ENCODE measurements around the gene ANKRD33B.
"Not testable (repeated sequence)": the region's sequence is repeated elsewhere in the genome, so short reads cannot be mapped to it uniquely, and the experiment has no call there.

Gene ANKRD33B

GRCh38 chr5:10624206-10624605, 60.3 kb downstream of the ANKRD33B start:
- Histone ChIP-seq H3K36me3 (ENCODE audit: control insufficient read depth, insufficient read depth, low read length) (no peaks in the 10 kb centered on the region), H3K27me3 (replicated peaks; ENCODE audit: control insufficient read depth, insufficient read depth, low read length, poor library complexity, severe bottlenecking) (no peaks in the 10 kb centered on the region), H3K4me3 (ENCODE audit: insufficient read depth, low read depth, low read length, poor library complexity, severe bottlenecking) (no peak overlapping the region), H3K4me1 (ENCODE audit: control insufficient read depth, insufficient read depth, low read length, poor library complexity, severe bottlenecking) (no peaks in the 10 kb centered on the region), H3K9me3 (ENCODE audit: control insufficient read depth, low read length) (no peaks in the 10 kb centered on the region), H3K27ac (ENCODE audit: insufficient read depth, low read length, poor library complexity, severe bottlenecking) (no peak overlapping the region)
- no peak for DNase-seq

- no peak for DNase-seq
- Histone ChIP-seq H3K36me3 (ENCODE audit: control insufficient read depth, insufficient read depth, low read length) (no peaks in the 10 kb centered on the region), H3K27me3 (replicated peaks; ENCODE audit: control insufficient read depth, insufficient read depth, low read length, poor library complexity, severe bottlenecking) (no peaks in the 10 kb centered on the region), H3K4me3 (ENCODE audit: insufficient read depth, low read depth, low read length, poor library complexity, severe bottlenecking) (no peak overlapping the region), H3K4me1 (ENCODE audit: control insufficient read depth, insufficient read depth, low read length, poor library complexity, severe bottlenecking) (no peaks in the 10 kb centered on the region), H3K27ac (ENCODE audit: insufficient read depth, low read length, poor library complexity, severe bottlenecking) (no peak overlapping the region), H3K9me3 (ENCODE audit: control insufficient read depth, low read length) (no peaks in the 10 kb centered on the region)
These were observed 60.8 kb downstream of the ANKRD33B start for GRCh38 chr5:10624679-10625078.

- H3K4me1 ChIP-seq (ENCODE audit: control insufficient read depth, insufficient read depth, low read length, poor library complexity, severe bottlenecking) = no peaks in the 10 kb centered on the region
- no peak overlapping the region for H3K27ac ChIP-seq (ENCODE audit: insufficient read depth, low read length, poor library complexity, severe bottlenecking)
- H3K36me3 ChIP-seq (ENCODE audit: control insufficient read depth, insufficient read depth, low read length) = no peaks in the 10 kb centered on the region
- DNase-seq = no peak
- H3K27me3 ChIP-seq (replicated peaks; ENCODE audit: control insufficient read depth, insufficient read depth, low read length, poor library complexity, severe bottlenecking) = no peaks in the 10 kb centered on the region
- H3K9me3 ChIP-seq (ENCODE audit: control insufficient read depth, low read length) = no peaks in the 10 kb centered on the region
- no peak overlapping the region for H3K4me3 ChIP-seq (ENCODE audit: insufficient read depth, low read depth, low read length, poor library complexity, severe bottlenecking)
These were observed 62.0 kb downstream of the ANKRD33B start for GRCh38 chr5:10625700-10626472.

GRCh38 chr5:10626473-10627013, 62.7 kb downstream of the ANKRD33B start:
- DNase-seq = no peak
- Histone ChIP-seq H3K27ac (ENCODE audit: insufficient read depth, low read length, poor library complexity, severe bottlenecking) (no peak overlapping the region), H3K27me3 (replicated peaks; ENCODE audit: control insufficient read depth, insufficient read depth, low read length, poor library complexity, severe bottlenecking) (no peaks in the 10 kb centered on the region), H3K4me3 (ENCODE audit: insufficient read depth, low read depth, low read length, poor library complexity, severe bottlenecking) (no peak overlapping the region), H3K9me3 (ENCODE audit: control insufficient read depth, low read length) (no peaks in the 10 kb centered on the region), H3K36me3 (ENCODE audit: control insufficient read depth, insufficient read depth, low read length) (no peaks in the 10 kb centered on the region), H3K4me1 (ENCODE audit: control insufficient read depth, insufficient read depth, low read length, poor library complexity, severe bottlenecking) (no peaks in the 10 kb centered on the region)

GRCh38 chr5:10627160-10627701, 63.4 kb downstream of the ANKRD33B start:
- no peaks in the 10 kb centered on the region for H3K36me3 ChIP-seq (ENCODE audit: control insufficient read depth, insufficient read depth, low read length)
- DNase-seq = no peak
- no peaks in the 10 kb centered on the region for H3K9me3 ChIP-seq (ENCODE audit: control insufficient read depth, low read length)
- H3K4me3 ChIP-seq (ENCODE audit: insufficient read depth, low read depth, low read length, poor library complexity, severe bottlenecking) = peak overlapping the region; percentile 37
- H3K4me1 ChIP-seq (ENCODE audit: control insufficient read depth, insufficient read depth, low read length, poor library complexity, severe bottlenecking) = peaks cover 4% of the 10 kb centered on the region
- no peaks in the 10 kb centered on the region for H3K27me3 ChIP-seq (replicated peaks; ENCODE audit: control insufficient read depth, insufficient read depth, low read length, poor library complexity, severe bottlenecking)
- no peak overlapping the region for H3K27ac ChIP-seq (ENCODE audit: insufficient read depth, low read length, poor library complexity, severe bottlenecking)

- no peaks in the 10 kb centered on the region for H3K9me3 ChIP-seq (ENCODE audit: control insufficient read depth, low read length)
- no peak overlapping the region for H3K4me3 ChIP-seq (ENCODE audit: insufficient read depth, low read depth, low read length, poor library complexity, severe bottlenecking)
- no peak overlapping the region for H3K27ac ChIP-seq (ENCODE audit: insufficient read depth, low read length, poor library complexity, severe bottlenecking)
- H3K4me1 ChIP-seq (ENCODE audit: control insufficient read depth, insufficient read depth, low read length, poor library complexity, severe bottlenecking) = peaks cover 12% of the 10 kb centered on the region
- H3K36me3 ChIP-seq (ENCODE audit: control insufficient read depth, insufficient read depth, low read length) = no peaks in the 10 kb centered on the region
- no peaks in the 10 kb centered on the region for H3K27me3 ChIP-seq (replicated peaks; ENCODE audit: control insufficient read depth, insufficient read depth, low read length, poor library complexity, severe bottlenecking)
- no peak for DNase-seq
These were observed 64.7 kb downstream of the ANKRD33B start for GRCh38 chr5:10628601-10629000.

- no peak overlapping the region for H3K27ac ChIP-seq (ENCODE audit: insufficient read depth, low read length, poor library complexity, severe bottlenecking)
These were observed 65.8 kb downstream of the ANKRD33B start for GRCh38 chr5:10629682-10630081.

GRCh38 chr5:10630126-10630525, 66.3 kb downstream of the ANKRD33B start:
- H3K4me3 ChIP-seq (ENCODE audit: insufficient read depth, low read depth, low read length, poor library complexity, severe bottlenecking) = no peak overlapping the region
- H3K36me3 ChIP-seq (ENCODE audit: control insufficient read depth, insufficient read depth, low read length) = no peaks in the 10 kb centered on the region
- no peak overlapping the region for H3K27ac ChIP-seq (ENCODE audit: insufficient read depth, low read length, poor library complexity, severe bottlenecking)
- H3K27me3 ChIP-seq (replicated peaks; ENCODE audit: control insufficient read depth, insufficient read depth, low read length, poor library complexity, severe bottlenecking) = no peaks in the 10 kb centered on the region
- H3K9me3 ChIP-seq (ENCODE audit: control insufficient read depth, low read length) = no peaks in the 10 kb centered on the region
- DNase-seq = no peak
- H3K4me1 ChIP-seq (ENCODE audit: control insufficient read depth, insufficient read depth, low read length, poor library complexity, severe bottlenecking) = peaks cover 21% of the 10 kb centered on the region

More at GRCh38 chr5:10629682-10630081, 65.8 kb downstream of the ANKRD33B start:
- H3K4me3 ChIP-seq (ENCODE audit: insufficient read depth, low read depth, low read length, poor library complexity, severe bottlenecking) = no peak overlapping the region
- H3K9me3 ChIP-seq (ENCODE audit: control insufficient read depth, low read length) = no peaks in the 10 kb centered on the region
- no peaks in the 10 kb centered on the region for H3K36me3 ChIP-seq (ENCODE audit: control insufficient read depth, insufficient read depth, low read length)
- H3K27me3 ChIP-seq (replicated peaks; ENCODE audit: control insufficient read depth, insufficient read depth, low read length, poor library complexity, severe bottlenecking) = no peaks in the 10 kb centered on the region
- DNase-seq = no peak
- peaks cover 19% of the 10 kb centered on the region for H3K4me1 ChIP-seq (ENCODE audit: control insufficient read depth, insufficient read depth, low read length, poor library complexity, severe bottlenecking)

GRCh38 chr5:10630744-10631143, 66.9 kb downstream of the ANKRD33B start:
- not testable (repeated sequence) for H3K27ac ChIP-seq (ENCODE audit: insufficient read depth, low read length, poor library complexity, severe bottlenecking); H3K27me3 ChIP-seq (replicated peaks; ENCODE audit: control insufficient read depth, insufficient read depth, low read length, poor library complexity, severe bottlenecking); H3K4me3 ChIP-seq (ENCODE audit: insufficient read depth, low read depth, low read length, poor library complexity, severe bottlenecking); H3K36me3 ChIP-seq (ENCODE audit: control insufficient read depth, insufficient read depth, low read length); H3K9me3 ChIP-seq (ENCODE audit: control insufficient read depth, low read length); DNase-seq
- peaks cover 27% of the 10 kb centered on the region for H3K4me1 ChIP-seq (ENCODE audit: control insufficient read depth, insufficient read depth, low read length, poor library complexity, severe bottlenecking)

- DNase-seq = no peak
- Histone ChIP-seq H3K9me3 (ENCODE audit: control insufficient read depth, low read length) (no peaks in the 10 kb centered on the region), H3K4me1 (ENCODE audit: control insufficient read depth, insufficient read depth, low read length, poor library complexity, severe bottlenecking) (peaks cover 27% of the 10 kb centered on the region), H3K36me3 (ENCODE audit: control insufficient read depth, insufficient read depth, low read length) (no peaks in the 10 kb centered on the region), H3K27me3 (replicated peaks; ENCODE audit: control insufficient read depth, insufficient read depth, low read length, poor library complexity, severe bottlenecking) (no peaks in the 10 kb centered on the region), H3K27ac (ENCODE audit: insufficient read depth, low read length, poor library complexity, severe bottlenecking) (no peak overlapping the region), H3K4me3 (ENCODE audit: insufficient read depth, low read depth, low read length, poor library complexity, severe bottlenecking) (peak overlapping the region; percentile 13)
These were observed 67.6 kb downstream of the ANKRD33B start for GRCh38 chr5:10631316-10631996.
